ENCODE results near the gene FGF21.
"Not testable (repeated sequence)": the region's sequence is repeated elsewhere in the genome, so short reads cannot be mapped to it uniquely, and the experiment has no call there.

Gene FGF21

DNA sequence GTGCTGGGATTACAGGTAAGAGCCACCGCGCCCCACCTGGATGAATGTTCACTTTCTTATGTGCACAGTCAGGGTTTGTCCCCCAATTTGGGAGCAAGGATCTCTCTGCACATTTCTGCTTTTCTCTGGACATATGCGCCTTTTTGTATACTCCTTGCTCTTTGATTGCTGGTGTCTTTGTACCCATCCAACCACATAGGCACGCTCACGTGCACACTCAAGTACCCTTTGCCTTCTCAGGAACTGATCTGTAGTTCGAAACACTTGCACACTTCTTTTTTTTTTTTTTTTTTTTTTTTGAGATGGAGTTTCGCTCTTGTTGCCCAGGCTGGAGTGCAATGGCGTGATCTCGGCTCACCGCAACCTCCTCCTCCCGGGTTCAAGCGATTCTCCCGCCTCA is 37.2 kb upstream of the FGF21 start:
- H3K4me1 ChIP-seq (ENCODE audit: control insufficient read depth, insufficient read depth, low read length, poor library complexity, severe bottlenecking) = peaks cover 17% of the 10 kb centered on the region
- H3K36me3 ChIP-seq (ENCODE audit: control insufficient read depth, insufficient read depth, low read length); H3K9me3 ChIP-seq (ENCODE audit: control insufficient read depth, low read length); H3K4me3 ChIP-seq (ENCODE audit: insufficient read depth, low read depth, low read length, poor library complexity, severe bottlenecking); DNase-seq; H3K27ac ChIP-seq (ENCODE audit: insufficient read depth, low read length, poor library complexity, severe bottlenecking); H3K27me3 ChIP-seq (replicated peaks; ENCODE audit: control insufficient read depth, insufficient read depth, low read length, poor library complexity, severe bottlenecking): not testable (repeated sequence)

DNA sequence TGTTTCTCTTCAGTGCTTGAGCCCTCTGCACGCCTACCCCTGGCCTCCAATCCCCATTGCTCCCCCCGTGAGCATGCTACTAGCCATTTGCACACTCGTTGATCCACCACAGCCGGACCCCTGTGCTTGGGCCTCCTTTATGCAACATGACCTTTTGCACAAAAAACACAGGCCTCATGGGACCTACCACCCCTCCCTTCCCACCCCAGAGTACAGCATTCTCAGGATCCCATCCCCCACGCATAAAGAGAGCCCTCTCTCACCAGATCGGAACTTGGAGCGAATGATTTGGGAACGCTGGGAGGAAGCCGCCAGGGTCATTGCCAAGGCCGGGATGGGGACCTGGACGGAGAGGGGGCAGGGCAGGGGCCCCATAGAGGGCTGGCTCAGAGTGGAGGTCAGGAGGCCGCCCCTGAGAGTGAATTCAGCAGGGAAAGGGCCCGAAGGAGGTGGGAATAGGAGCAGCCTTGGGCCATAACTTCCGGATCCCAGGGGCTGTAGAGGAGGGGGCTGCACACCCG is 36.6 kb upstream of the FGF21 start:
- H3K9me3 ChIP-seq (ENCODE audit: control insufficient read depth, low read length) = no peaks in the 10 kb centered on the region
- no peaks in the 10 kb centered on the region for H3K36me3 ChIP-seq (ENCODE audit: control insufficient read depth, insufficient read depth, low read length)
- H3K4me1 ChIP-seq (ENCODE audit: control insufficient read depth, insufficient read depth, low read length, poor library complexity, severe bottlenecking) = peaks cover 11% of the 10 kb centered on the region
- no peak overlapping the region for H3K4me3 ChIP-seq (ENCODE audit: insufficient read depth, low read depth, low read length, poor library complexity, severe bottlenecking)
- no peaks in the 10 kb centered on the region for H3K27me3 ChIP-seq (replicated peaks; ENCODE audit: control insufficient read depth, insufficient read depth, low read length, poor library complexity, severe bottlenecking)
- no peak overlapping the region for H3K27ac ChIP-seq (ENCODE audit: insufficient read depth, low read length, poor library complexity, severe bottlenecking)
- no peak for DNase-seq

- H3K9me3 ChIP-seq (ENCODE audit: control insufficient read depth, low read length) = no peaks in the 10 kb centered on the region
- DNase-seq = no peak
- peaks cover 9% of the 10 kb centered on the region for H3K4me1 ChIP-seq (ENCODE audit: control insufficient read depth, insufficient read depth, low read length, poor library complexity, severe bottlenecking)
- peak within 1 kb of the TSS; percentile 77 for H3K27ac ChIP-seq (ENCODE audit: insufficient read depth, low read length, poor library complexity, severe bottlenecking)
- no peaks in the 10 kb centered on the region for H3K27me3 ChIP-seq (replicated peaks; ENCODE audit: control insufficient read depth, insufficient read depth, low read length, poor library complexity, severe bottlenecking)
- peak within 1 kb of the TSS; percentile 71 for H3K4me3 ChIP-seq (ENCODE audit: insufficient read depth, low read depth, low read length, poor library complexity, severe bottlenecking)
- no peaks in the 10 kb centered on the region for H3K36me3 ChIP-seq (ENCODE audit: control insufficient read depth, insufficient read depth, low read length)
These were observed 35.8 kb upstream of the FGF21 start, which contains the start of gene MAMSTR for GRCh38 chr19:48719263-48720171. Gene MAMSTR (minus strand): TSS chr19:48719725. CDS start chr19:48719031, 694 bp downstream.

DNA sequence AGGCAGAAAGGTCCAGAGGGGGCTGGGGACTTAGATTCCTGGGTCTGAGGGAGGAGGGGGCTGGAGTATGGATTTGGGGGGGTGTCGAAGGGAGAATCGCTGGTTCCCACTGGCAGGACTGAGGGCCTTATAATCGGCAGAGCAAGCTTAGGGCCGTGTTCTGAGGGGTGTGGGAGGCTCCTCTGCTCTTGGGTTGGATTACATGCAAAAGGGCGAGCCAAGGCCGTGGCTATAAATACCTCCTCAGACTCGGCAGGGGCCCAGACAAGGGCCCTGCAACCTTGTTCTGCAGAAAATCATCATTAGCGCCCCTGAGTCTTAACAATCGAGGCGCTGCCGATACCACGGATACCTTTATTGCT is 35.1 kb upstream of the FGF21 start:
- DNase-seq = no peak
- Histone ChIP-seq H3K27me3 (replicated peaks; ENCODE audit: control insufficient read depth, insufficient read depth, low read length, poor library complexity, severe bottlenecking) (no peaks in the 10 kb centered on the region), H3K9me3 (ENCODE audit: control insufficient read depth, low read length) (no peaks in the 10 kb centered on the region), H3K4me1 (ENCODE audit: control insufficient read depth, insufficient read depth, low read length, poor library complexity, severe bottlenecking) (peaks cover 7% of the 10 kb centered on the region), H3K36me3 (ENCODE audit: control insufficient read depth, insufficient read depth, low read length) (no peaks in the 10 kb centered on the region), H3K27ac (ENCODE audit: insufficient read depth, low read length, poor library complexity, severe bottlenecking) (peak overlapping the region; percentile 77), H3K4me3 (ENCODE audit: insufficient read depth, low read depth, low read length, poor library complexity, severe bottlenecking) (peak overlapping the region; percentile 71)

GRCh38 chr19:48720613-48721296 is 34.6 kb upstream of the FGF21 start:
- Histone ChIP-seq H3K4me1 (ENCODE audit: control insufficient read depth, insufficient read depth, low read length, poor library complexity, severe bottlenecking) (peaks cover 10% of the 10 kb centered on the region), H3K36me3 (ENCODE audit: control insufficient read depth, insufficient read depth, low read length) (no peaks in the 10 kb centered on the region), H3K9me3 (ENCODE audit: control insufficient read depth, low read length) (no peaks in the 10 kb centered on the region), H3K4me3 (ENCODE audit: insufficient read depth, low read depth, low read length, poor library complexity, severe bottlenecking) (peak overlapping the region; percentile 71), H3K27me3 (replicated peaks; ENCODE audit: control insufficient read depth, insufficient read depth, low read length, poor library complexity, severe bottlenecking) (no peaks in the 10 kb centered on the region), H3K27ac (ENCODE audit: insufficient read depth, low read length, poor library complexity, severe bottlenecking) (peak overlapping the region; percentile 77)
- DNase-seq = peak; percentile 77 to 86 (median 86)

GRCh38 chr19:48722196-48722708 is 33.1 kb upstream of the FGF21 start:
- Histone ChIP-seq H3K36me3 (ENCODE audit: control insufficient read depth, insufficient read depth, low read length) (no peaks in the 10 kb centered on the region), H3K4me3 (ENCODE audit: insufficient read depth, low read depth, low read length, poor library complexity, severe bottlenecking) (no peak overlapping the region), H3K4me1 (ENCODE audit: control insufficient read depth, insufficient read depth, low read length, poor library complexity, severe bottlenecking) (peaks cover 10% of the 10 kb centered on the region), H3K9me3 (ENCODE audit: control insufficient read depth, low read length) (no peaks in the 10 kb centered on the region), H3K27ac (ENCODE audit: insufficient read depth, low read length, poor library complexity, severe bottlenecking) (no peak overlapping the region), H3K27me3 (replicated peaks; ENCODE audit: control insufficient read depth, insufficient read depth, low read length, poor library complexity, severe bottlenecking) (no peaks in the 10 kb centered on the region)
- DNase-seq = no peak

- no peak overlapping the region for H3K4me3 ChIP-seq (ENCODE audit: insufficient read depth, low read depth, low read length, poor library complexity, severe bottlenecking)
- H3K9me3 ChIP-seq (ENCODE audit: control insufficient read depth, low read length) = no peaks in the 10 kb centered on the region
- no peaks in the 10 kb centered on the region for H3K36me3 ChIP-seq (ENCODE audit: control insufficient read depth, insufficient read depth, low read length)
- DNase-seq = no peak
- peak overlapping the region; percentile 34 for H3K27ac ChIP-seq (ENCODE audit: insufficient read depth, low read length, poor library complexity, severe bottlenecking)
- peaks cover 10% of the 10 kb centered on the region for H3K4me1 ChIP-seq (ENCODE audit: control insufficient read depth, insufficient read depth, low read length, poor library complexity, severe bottlenecking)
- H3K27me3 ChIP-seq (replicated peaks; ENCODE audit: control insufficient read depth, insufficient read depth, low read length, poor library complexity, severe bottlenecking) = no peaks in the 10 kb centered on the region
These were observed 30.2 kb upstream of the FGF21 start for GRCh38 chr19:48724796-48725753.

- DNase-seq = no peak
- no peak overlapping the region for H3K27ac ChIP-seq (ENCODE audit: insufficient read depth, low read length, poor library complexity, severe bottlenecking)
- no peaks in the 10 kb centered on the region for H3K36me3 ChIP-seq (ENCODE audit: control insufficient read depth, insufficient read depth, low read length)
- no peaks in the 10 kb centered on the region for H3K9me3 ChIP-seq (ENCODE audit: control insufficient read depth, low read length)
- no peaks in the 10 kb centered on the region for H3K27me3 ChIP-seq (replicated peaks; ENCODE audit: control insufficient read depth, insufficient read depth, low read length, poor library complexity, severe bottlenecking)
- no peak overlapping the region for H3K4me3 ChIP-seq (ENCODE audit: insufficient read depth, low read depth, low read length, poor library complexity, severe bottlenecking)
- H3K4me1 ChIP-seq (ENCODE audit: control insufficient read depth, insufficient read depth, low read length, poor library complexity, severe bottlenecking) = peaks cover 6% of the 10 kb centered on the region
These were observed 28.8 kb upstream of the FGF21 start for GRCh38 chr19:48726556-48726955.

DNA sequence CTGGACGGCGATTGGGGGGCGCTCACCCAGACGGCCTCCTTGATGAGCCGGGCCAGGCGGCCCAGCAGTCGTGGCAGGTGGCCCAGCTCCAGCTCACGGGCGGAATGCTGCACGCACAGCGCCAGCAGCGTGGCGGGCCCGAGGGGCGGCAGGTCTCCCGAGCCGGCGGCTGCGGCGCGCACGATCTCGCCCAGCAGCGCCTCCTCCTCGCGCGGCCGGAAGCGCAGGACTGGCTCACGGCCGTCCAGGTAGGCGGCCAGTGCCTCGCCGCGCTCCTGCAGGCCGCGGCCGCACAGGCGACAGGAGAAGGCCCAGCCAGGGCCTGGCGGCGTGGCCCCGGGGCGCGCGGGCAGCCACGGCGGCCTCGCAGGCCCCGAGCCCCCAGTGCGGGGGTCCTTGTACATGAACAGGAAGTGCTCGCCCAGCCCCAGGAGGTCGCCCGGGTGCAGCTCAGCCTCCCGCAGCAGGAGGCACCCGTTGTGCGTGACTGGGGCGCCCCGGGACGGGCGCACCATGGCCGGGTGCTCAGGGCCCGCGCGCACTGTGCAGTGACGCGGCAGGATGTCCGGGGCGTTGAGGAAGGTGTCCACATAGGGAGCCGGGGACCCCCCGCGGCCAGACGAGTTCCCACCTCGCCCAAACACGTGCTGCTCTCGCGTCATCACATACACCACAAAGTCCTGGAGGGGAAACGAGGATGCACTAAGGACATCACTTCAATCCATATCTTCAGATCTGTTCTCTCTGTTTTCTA is 26.2 kb upstream of the FGF21 start:
- no peak for DNase-seq
- Histone ChIP-seq H3K36me3 (ENCODE audit: control insufficient read depth, insufficient read depth, low read length) (no peaks in the 10 kb centered on the region), H3K4me3 (ENCODE audit: insufficient read depth, low read depth, low read length, poor library complexity, severe bottlenecking) (no peak overlapping the region), H3K9me3 (ENCODE audit: control insufficient read depth, low read length) (no peaks in the 10 kb centered on the region), H3K4me1 (ENCODE audit: control insufficient read depth, insufficient read depth, low read length, poor library complexity, severe bottlenecking) (peaks cover 6% of the 10 kb centered on the region), H3K27ac (ENCODE audit: insufficient read depth, low read length, poor library complexity, severe bottlenecking) (no peak overlapping the region), H3K27me3 (replicated peaks; ENCODE audit: control insufficient read depth, insufficient read depth, low read length, poor library complexity, severe bottlenecking) (no peaks in the 10 kb centered on the region)
